Activated T-helper 1 cell treated with anti-CD3 and anti-CD28 coated beads, Interleukin-12 subunit alpha, Interleukin-12 subunit beta, Interleukin-2, Interleukin-4 antibody, amounts not matched to agents 30 ng/mL and 10 ng/mL and 1 ng/mL, durations not matched to agents 14 hours and 24 hours and 36 hours (primary cell): ENCODE measurements around the gene PRSS21. TPM values are rescaled to one million over a fixed set of nuclear protein-coding genes. Genes with fewer than 3 reads are reported as not detected.

Experiments
- DNase-seq: peaks from one replicate; pipeline ENCODE4 v3.0.0; 2021; ENCODE audit warnings: low spot score
- H3K27ac Mint-ChIP-seq: one replicate; pipeline ENCODE4 v1.8.0; 2021; ENCODE audit warnings: mild to moderate bottlenecking, mixed read lengths
- H3K27me3 Mint-ChIP-seq: one replicate; pipeline ENCODE4 v1.8.0; 2022; ENCODE audit warnings: mild to moderate bottlenecking, moderate library complexity, mixed read lengths; ENCODE audit not compliant: insufficient read depth
- H3K36me3 Mint-ChIP-seq: one replicate; pipeline ENCODE4 v1.8.0; 2021; ENCODE audit warnings: low read depth, mixed read lengths
- H3K4me1 Mint-ChIP-seq: one replicate; pipeline ENCODE4 v1.8.0; 2021; ENCODE audit warnings: low read depth, mixed read lengths
- H3K4me3 Mint-ChIP-seq: one replicate; pipeline ENCODE4 v1.8.0; 2021; ENCODE audit warnings: mild to moderate bottlenecking, moderate library complexity, mixed read lengths
- H3K9me3 Mint-ChIP-seq: one replicate; pipeline ENCODE4 v1.8.0; 2021; ENCODE audit warnings: mixed read lengths
- intact Hi-C: fragments of 100-400 bp; cut with micrococcal nuclease; formaldehyde crosslinking; loops from one replicate; pipeline ENCODE4 v1.15.1; 2024
- total RNA-seq: library from RNA; stranded (reverse); gene quantifications from 2 replicates; pipeline ENCODE4 v1.2.3, GENCODE V29; 2022

Gene PRSS21
- total RNA-seq, 1 donor from 2014 or later, result 10.1 TPM

- DNase-seq, result no peak
- Mint-ChIP-seq H3K9me3 (no peaks in the 10 kb centered on the region), H3K4me1 (peaks cover 12% of the 10 kb centered on the region), H3K27me3 (peaks cover 3% of the 10 kb centered on the region), H3K27ac (no peak overlapping the region), H3K4me3 (no peak overlapping the region), H3K36me3 (no peaks in the 10 kb centered on the region)
- intact Hi-C loops, result loop anchor here (1.0 kb wide), 1 partner anchor 28 kb away; no protein-coding TSS in a partner anchor
Observed at GRCh38 chr16:2839650-2840450, 22.8 kb downstream of the PRSS21 start.

- no peaks in the 10 kb centered on the region for H3K36me3 Mint-ChIP-seq
- peaks cover 12% of the 10 kb centered on the region for H3K4me1 Mint-ChIP-seq
- no peak for DNase-seq
- no peak overlapping the region for H3K27ac Mint-ChIP-seq
- intact Hi-C loops, result no loop called here
- H3K4me3 Mint-ChIP-seq, result no peak overlapping the region
- no peaks in the 10 kb centered on the region for H3K9me3 Mint-ChIP-seq
- H3K27me3 Mint-ChIP-seq, result peaks cover 3% of the 10 kb centered on the region
Observed at GRCh38 chr16:2840914-2841313, 23.9 kb downstream of the PRSS21 start.

GRCh38 chr16:2841606-2842339, 24.7 kb downstream of the PRSS21 start:
- DNase-seq, result no peak
- no peak overlapping the region for H3K27ac Mint-ChIP-seq
- no peak overlapping the region for H3K4me3 Mint-ChIP-seq
- no peaks in the 10 kb centered on the region for H3K36me3 Mint-ChIP-seq
- H3K4me1 Mint-ChIP-seq, result peaks cover 18% of the 10 kb centered on the region
- intact Hi-C loops, result loop anchor here (2.0 kb wide), 2 partner anchors 41 to 63 kb away; partner anchors contain the start of gene FLYWCH2
- H3K9me3 Mint-ChIP-seq, result no peaks in the 10 kb centered on the region
- peaks cover 3% of the 10 kb centered on the region for H3K27me3 Mint-ChIP-seq

- no peaks in the 10 kb centered on the region for H3K27me3 Mint-ChIP-seq
- H3K4me1 Mint-ChIP-seq, result peaks cover 23% of the 10 kb centered on the region
- H3K9me3 Mint-ChIP-seq, result no peaks in the 10 kb centered on the region
- H3K36me3 Mint-ChIP-seq, result no peaks in the 10 kb centered on the region
- peak overlapping the region; percentile 76 for H3K27ac Mint-ChIP-seq
- DNase-seq, result peak; percentile 57
- H3K4me3 Mint-ChIP-seq, result peak overlapping the region; percentile 72
- intact Hi-C loops, result loop anchor here (2.0 kb wide), 2 partner anchors 40 to 62 kb away; partner anchors contain the start of gene FLYWCH2
Observed at GRCh38 chr16:2842340-2843000, 25.4 kb downstream of the PRSS21 start.

GRCh38 chr16:2843526-2843925, 26.5 kb downstream of the PRSS21 start:
- H3K36me3 Mint-ChIP-seq, result no peaks in the 10 kb centered on the region
- no peak for DNase-seq
- H3K4me1 Mint-ChIP-seq, result peaks cover 23% of the 10 kb centered on the region
- H3K27ac Mint-ChIP-seq, result no peak overlapping the region
- H3K9me3 Mint-ChIP-seq, result no peaks in the 10 kb centered on the region
- no peak overlapping the region for H3K4me3 Mint-ChIP-seq
- intact Hi-C loops, result loop anchor here (2.0 kb wide), 2 partner anchors 39 to 61 kb away; partner anchors contain the start of gene FLYWCH2
- H3K27me3 Mint-ChIP-seq, result no peaks in the 10 kb centered on the region

- H3K27me3 Mint-ChIP-seq, result peaks cover 5% of the 10 kb centered on the region
- no peak overlapping the region for H3K4me3 Mint-ChIP-seq
- no peaks in the 10 kb centered on the region for H3K9me3 Mint-ChIP-seq
- intact Hi-C loops, result no loop called here
- no peak for DNase-seq
- H3K36me3 Mint-ChIP-seq, result no peaks in the 10 kb centered on the region
- H3K4me1 Mint-ChIP-seq, result peaks cover 18% of the 10 kb centered on the region
- no peak overlapping the region for H3K27ac Mint-ChIP-seq
Observed at GRCh38 chr16:2845116-2845515, 28.1 kb downstream of the PRSS21 start.

GRCh38 chr16:2846511-2847310, 29.7 kb downstream of the PRSS21 start:
- H3K9me3 Mint-ChIP-seq, result no peaks in the 10 kb centered on the region

GRCh38 chr16:2848933-2849725, 32.1 kb downstream of the PRSS21 start:
- Mint-ChIP-seq H3K27ac (peak overlapping the region; percentile 4), H3K4me3 (no peak overlapping the region), H3K27me3 (peaks cover 5% of the 10 kb centered on the region), H3K9me3 (peaks cover 2% of the 10 kb centered on the region), H3K4me1 (peaks cover 11% of the 10 kb centered on the region), H3K36me3 (no peaks in the 10 kb centered on the region)
- intact Hi-C loops, result no loop called here
- DNase-seq, result no peak

More at GRCh38 chr16:2846511-2847310, 29.7 kb downstream of the PRSS21 start:
- peaks cover 18% of the 10 kb centered on the region for H3K4me1 Mint-ChIP-seq
- no peaks in the 10 kb centered on the region for H3K36me3 Mint-ChIP-seq
- intact Hi-C loops, result no loop called here
- peaks cover 5% of the 10 kb centered on the region for H3K27me3 Mint-ChIP-seq
- H3K27ac Mint-ChIP-seq, result no peak overlapping the region
- no peak for DNase-seq
- no peak overlapping the region for H3K4me3 Mint-ChIP-seq

GRCh38 chr16:2852003-2852730, 35.1 kb downstream of the PRSS21 start:
- intact Hi-C loops, result no loop called here
- no peaks in the 10 kb centered on the region for H3K36me3 Mint-ChIP-seq
- no peak overlapping the region for H3K27ac Mint-ChIP-seq
- H3K4me3 Mint-ChIP-seq, result no peak overlapping the region
- DNase-seq, result no peak
- peaks cover 10% of the 10 kb centered on the region for H3K9me3 Mint-ChIP-seq
- peaks cover 8% of the 10 kb centered on the region for H3K27me3 Mint-ChIP-seq
- peaks cover 1% of the 10 kb centered on the region for H3K4me1 Mint-ChIP-seq

GRCh38 chr16:2852731-2853507, 35.9 kb downstream of the PRSS21 start:
- peaks cover 10% of the 10 kb centered on the region for H3K9me3 Mint-ChIP-seq
- H3K4me3 Mint-ChIP-seq, result no peak overlapping the region
- intact Hi-C loops, result no loop called here
- no peak for DNase-seq
- peaks cover 8% of the 10 kb centered on the region for H3K27me3 Mint-ChIP-seq
- H3K36me3 Mint-ChIP-seq, result no peaks in the 10 kb centered on the region
- H3K4me1 Mint-ChIP-seq, result no peaks in the 10 kb centered on the region
- H3K27ac Mint-ChIP-seq, result no peak overlapping the region
